Vagina (tissue), 2 donors: ENCODE measurements around the gene DPYSL3. TPM values are rescaled to one million over a fixed set of nuclear protein-coding genes. Genes with fewer than 3 reads are reported as not detected.

Experiments used
- DNase-seq, 2 donors: peaks; one replicate each; pipeline ENCODE4 v3.0.0-alpha.2; 2017; ENCODE audit errors: extremely low spot score in 2 of 2
- H3K27ac ChIP-seq: fragments of 200-600 bp; sonication (generic); one replicate; pipeline ENCODE4 v1.5.1; 2019
- H3K27me3 ChIP-seq: fragments of 200-600 bp; sonication (generic); one replicate; pipeline ENCODE4 v1.5.1; 2019
- H3K36me3 ChIP-seq, 2 donors: fragments of 200-600 bp; sonication (generic); one replicate each; pipeline ENCODE4 v1.5.1; 2017 to 2019
- H3K4me1 ChIP-seq: fragments of 200-600 bp; sonication (generic); one replicate; pipeline ENCODE4 v1.5.1; 2019
- H3K4me3 ChIP-seq, 2 donors: fragments of 200-600 bp; sonication (generic); 1 replicate in 1 of 2; 2 replicates in 1 of 2; pipeline ENCODE4 v1.5.1; 2016 to 2019
- H3K9me3 ChIP-seq: fragments of 200-600 bp; sonication (generic); one replicate; pipeline ENCODE4 v1.5.1; 2019
- CTCF ChIP-seq, 3 experiments: fragments of 450-650 bp in 2 of 3; fragments of 200-600 bp in 1 of 3; sonication (generic) in 1 of 3; IDR thresholded peaks; one replicate each; pipeline ENCODE4 v1.5.1; 2017 to 2019; ENCODE audit warnings: antibody characterized with exemption in 3 of 3, mild to moderate bottlenecking in 2 of 3, moderate library complexity in 2 of 3
- POLR2A ChIP-seq, 2 donors: fragments of 450-650 bp; IDR thresholded peaks; one replicate each; pipeline ENCODE4 v1.6.1; 2017; ENCODE audit warnings: antibody characterized with exemption in 2 of 2, mild to moderate bottlenecking in 2 of 2, moderate library complexity in 2 of 2
- POLR2AphosphoS5 ChIP-seq, 2 donors: sonication (generic); formaldehyde crosslinking; IDR thresholded peaks; one replicate each; pipeline ENCODE4 v1.9.0; 2017; ENCODE audit warnings: antibody characterized with exemption in 2 of 2, mild to moderate bottlenecking in 2 of 2, low read depth in 1 of 2; ENCODE audit not compliant: insufficient read depth in 1 of 2
- intact Hi-C: fragments of 100-400 bp; cut with DNase I; formaldehyde crosslinking; loops from one replicate; pipeline ENCODE4 v1.15.1; 2023
- total RNA-seq: library from RNA; depleted of rRNA; stranded (reverse); fragments of >200 nt; gene quantifications from one replicate; pipeline ENCODE4 v1.2.3, GENCODE V29; 2016

DPYSL3 gene
- total RNA-seq, 1 donor from 2014 or later: 68.5 TPM

GRCh38 chr5:147483188-147483790, 26.6 kb downstream of the DPYSL3 start:
- Histone ChIP-seq H3K4me1 (peaks cover 42% of the 10 kb centered on the region), H3K27me3 (no peaks in the 10 kb centered on the region), H3K36me3 (no peaks in the 10 kb centered on the region), H3K27ac (peak overlapping the region; percentile 70), H3K4me3 (no peak overlapping the region), H3K9me3 (no peaks in the 10 kb centered on the region)
- TF ChIP-seq CTCF (IDR thresholded peaks at IDR 0.05) (no peak), POLR2A (IDR thresholded peaks at IDR 0.05) (no peak), POLR2AphosphoS5 (IDR thresholded peaks at IDR 0.05; ENCODE audit: insufficient read depth in 1 of 2, low read depth in 1 of 2) (no peak)
- DNase-seq: no peak
- intact Hi-C loops: no loop called here

GRCh38 chr5:147482706-147483180, 27.1 kb downstream of the DPYSL3 start:
- H3K36me3 ChIP-seq: no peaks in the 10 kb centered on the region
- DNase-seq: no peak
- H3K27ac ChIP-seq: peak overlapping the region; percentile 70
- no peaks in the 10 kb centered on the region for H3K9me3 ChIP-seq
- TF ChIP-seq POLR2AphosphoS5 (IDR thresholded peaks at IDR 0.05; ENCODE audit: insufficient read depth in 1 of 2, low read depth in 1 of 2) (no peak), POLR2A (IDR thresholded peaks at IDR 0.05) (no peak), CTCF (IDR thresholded peaks at IDR 0.05) (no peak)
- no peaks in the 10 kb centered on the region for H3K27me3 ChIP-seq
- peaks cover 42% of the 10 kb centered on the region for H3K4me1 ChIP-seq
- no peak overlapping the region for H3K4me3 ChIP-seq
- intact Hi-C loops: no loop called here

GRCh38 chr5:147481874-147482705, 27.8 kb downstream of the DPYSL3 start:
- no peak for TF ChIP-seq POLR2A (IDR thresholded peaks at IDR 0.05)
- no peak for TF ChIP-seq POLR2AphosphoS5 (IDR thresholded peaks at IDR 0.05; ENCODE audit: insufficient read depth in 1 of 2, low read depth in 1 of 2)
- TF ChIP-seq CTCF (IDR thresholded peaks at IDR 0.05): no peak

GRCh38 chr5:147481376-147481775, 28.5 kb downstream of the DPYSL3 start:
- Histone ChIP-seq H3K27me3 (no peaks in the 10 kb centered on the region), H3K9me3 (no peaks in the 10 kb centered on the region), H3K36me3 (no peaks in the 10 kb centered on the region), H3K27ac (no peak overlapping the region), H3K4me3 (no peak overlapping the region), H3K4me1 (peaks cover 42% of the 10 kb centered on the region)
- TF ChIP-seq CTCF (IDR thresholded peaks at IDR 0.05): no peak
- no peak for TF ChIP-seq POLR2AphosphoS5 (IDR thresholded peaks at IDR 0.05; ENCODE audit: insufficient read depth in 1 of 2, low read depth in 1 of 2)
- no peak for TF ChIP-seq POLR2A (IDR thresholded peaks at IDR 0.05)
- no peak for DNase-seq
- intact Hi-C loops: no loop called here

More at GRCh38 chr5:147481874-147482705, 27.8 kb downstream of the DPYSL3 start:
- no peaks in the 10 kb centered on the region for H3K36me3 ChIP-seq
- H3K4me1 ChIP-seq: peaks cover 42% of the 10 kb centered on the region
- no peaks in the 10 kb centered on the region for H3K9me3 ChIP-seq
- intact Hi-C loops: no loop called here
- no peak for DNase-seq
- H3K4me3 ChIP-seq: no peak overlapping the region
- H3K27me3 ChIP-seq: no peaks in the 10 kb centered on the region
- no peak overlapping the region for H3K27ac ChIP-seq

- intact Hi-C loops: no loop called here
- no peak overlapping the region for H3K4me3 ChIP-seq
- H3K27me3 ChIP-seq: no peaks in the 10 kb centered on the region
- no peak for TF ChIP-seq POLR2AphosphoS5 (IDR thresholded peaks at IDR 0.05; ENCODE audit: insufficient read depth in 1 of 2, low read depth in 1 of 2)
- TF ChIP-seq CTCF (IDR thresholded peaks at IDR 0.05): no peak
- no peaks in the 10 kb centered on the region for H3K9me3 ChIP-seq
- DNase-seq: no peak
- no peak overlapping the region for H3K27ac ChIP-seq
- peaks cover 35% of the 10 kb centered on the region for H3K4me1 ChIP-seq
- no peaks in the 10 kb centered on the region for H3K36me3 ChIP-seq
Measured at GRCh38 chr5:147479949-147480348, 29.9 kb downstream of the DPYSL3 start.
